Ramos (cell line): ENCODE data around the gene STK4.
"Not testable (repeated sequence)": the region's sequence is repeated elsewhere in the genome, so short reads cannot be mapped to it uniquely, and the experiment has no call there.

Experiments used
- in situ Hi-C: fragments of 300-500 bp; cut with MboI; formaldehyde crosslinking; loops from one replicate; pipeline ENCODE4 v1.14.3; 2022; ENCODE audit warnings: low sequenced_read_pairs; ENCODE audit not compliant: unreplicated experiment

STK4 gene

GRCh38 chr20:45049904-45050471 lies 83.7 kb downstream of the STK4 start:
- in situ Hi-C loops: no loop called here

- in situ Hi-C loops: no loop called here
Measured at GRCh38 chr20:45051204-45052060, 85.1 kb downstream of the STK4 start.

GRCh38 chr20:45052698-45053429 lies 86.6 kb downstream of the STK4 start:
- in situ Hi-C loops: no loop called here

GRCh38 chr20:45053430-45054351 lies 87.4 kb downstream of the STK4 start:
- in situ Hi-C loops: no loop called here

GRCh38 chr20:45055056-45055455 lies 88.7 kb downstream of the STK4 start:
- in situ Hi-C loops: no loop called here

- in situ Hi-C loops: no loop called here
Measured at GRCh38 chr20:45056473-45057173, 90.3 kb downstream of the STK4 start.

GRCh38 chr20:45058168-45058850 lies 92.0 kb downstream of the STK4 start:
- in situ Hi-C loops: no loop called here

- in situ Hi-C loops: no loop called here
Measured at GRCh38 chr20:45059022-45059728, 92.9 kb downstream of the STK4 start.

- in situ Hi-C loops: no loop called here
Measured at GRCh38 chr20:45060294-45060693, 94.0 kb downstream of the STK4 start.

- in situ Hi-C loops: no loop called here
Measured at GRCh38 chr20:45061244-45061643, 94.9 kb downstream of the STK4 start.

GRCh38 chr20:45063107-45063506 lies 96.8 kb downstream of the STK4 start:
- in situ Hi-C loops: not testable (repeated sequence)

- in situ Hi-C loops: no loop called here
Measured at GRCh38 chr20:45064812-45065211, 98.5 kb downstream of the STK4 start.

- in situ Hi-C loops: no loop called here
Measured at GRCh38 chr20:45066372-45066771, 100.1 kb downstream of the STK4 start.

- in situ Hi-C loops: no loop called here
Measured at GRCh38 chr20:45067087-45067486, 100.8 kb downstream of the STK4 start.

GRCh38 chr20:45067558-45067957 lies 101.2 kb downstream of the STK4 start:
- in situ Hi-C loops: no loop called here

- in situ Hi-C loops: no loop called here
Measured at GRCh38 chr20:45069261-45069660, 102.9 kb downstream of the STK4 start.

GRCh38 chr20:45070932-45071632 lies 104.8 kb downstream of the STK4 start:
- in situ Hi-C loops: no loop called here

GRCh38 chr20:45072066-45072465 lies 105.8 kb downstream of the STK4 start:
- in situ Hi-C loops: no loop called here
